Measurements from ENCODE around the gene EIF3B. TPM values are rescaled to one million over a fixed set of nuclear protein-coding genes. Genes with fewer than 3 reads are reported as not detected.

EIF3B gene
- total RNA-seq, 4 donors from 2014 or later: 105 to 155 (median 128) TPM

DNA sequence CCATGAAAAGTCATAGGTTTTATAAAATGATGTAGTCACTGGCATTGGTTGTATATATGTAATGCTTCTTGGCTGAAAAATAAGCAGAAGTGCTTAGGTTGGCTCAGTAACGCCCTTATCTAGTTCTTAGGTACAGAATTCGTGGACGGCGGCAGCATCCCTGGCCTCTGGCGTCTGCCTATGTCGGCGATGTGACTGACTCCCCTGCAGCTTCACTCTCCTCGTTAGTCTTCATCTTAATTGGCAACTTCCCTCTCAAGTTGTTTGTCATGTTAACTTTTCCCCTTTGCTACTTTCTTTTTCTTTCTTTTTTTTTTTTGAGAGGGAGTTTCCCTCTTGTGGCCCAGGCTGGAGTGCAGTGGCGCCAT is 67.3 kb downstream of the EIF3B start:
- intact Hi-C loops (cut with DNase I): no loop called here
- peaks cover 0 to 16% (median 6%) of the 10 kb centered on the region in 4 donors for H3K4me1 ChIP-seq
- peaks cover 0 to 7% (median 0%) of the 10 kb centered on the region in 4 donors for H3K36me3 ChIP-seq
- H3K27ac ChIP-seq (replicated peaks in 1 of 4): no peak overlapping the region
- H3K27me3 ChIP-seq: no peaks in the 10 kb centered on the region
- TF ChIP-seq POLR2A (IDR thresholded peaks at IDR 0.05; ENCODE audit: low read depth) (no peak), POLR2AphosphoS5 (IDR thresholded peaks at IDR 0.05) (no peak), EP300 (IDR thresholded peaks at IDR 0.05) (no peak)
- TF ChIP-seq, protein P1, sequence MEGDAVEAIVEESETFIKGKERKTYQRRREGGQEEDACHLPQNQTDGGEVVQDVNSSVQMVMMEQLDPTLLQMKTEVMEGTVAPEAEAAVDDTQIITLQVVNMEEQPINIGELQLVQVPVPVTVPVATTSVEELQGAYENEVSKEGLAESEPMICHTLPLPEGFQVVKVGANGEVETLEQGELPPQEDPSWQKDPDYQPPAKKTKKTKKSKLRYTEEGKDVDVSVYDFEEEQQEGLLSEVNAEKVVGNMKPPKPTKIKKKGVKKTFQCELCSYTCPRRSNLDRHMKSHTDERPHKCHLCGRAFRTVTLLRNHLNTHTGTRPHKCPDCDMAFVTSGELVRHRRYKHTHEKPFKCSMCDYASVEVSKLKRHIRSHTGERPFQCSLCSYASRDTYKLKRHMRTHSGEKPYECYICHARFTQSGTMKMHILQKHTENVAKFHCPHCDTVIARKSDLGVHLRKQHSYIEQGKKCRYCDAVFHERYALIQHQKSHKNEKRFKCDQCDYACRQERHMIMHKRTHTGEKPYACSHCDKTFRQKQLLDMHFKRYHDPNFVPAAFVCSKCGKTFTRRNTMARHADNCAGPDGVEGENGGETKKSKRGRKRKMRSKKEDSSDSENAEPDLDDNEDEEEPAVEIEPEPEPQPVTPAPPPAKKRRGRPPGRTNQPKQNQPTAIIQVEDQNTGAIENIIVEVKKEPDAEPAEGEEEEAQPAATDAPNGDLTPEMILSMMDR (IDR thresholded peaks at IDR 0.05): no peak
- WGBS: 90% methylated on average over 9 of the region's 9 CpGs
- H3K9me3 ChIP-seq: no peaks in the 10 kb centered on the region
- H3K4me3 ChIP-seq: no peak overlapping the region
- DNase-seq (ENCODE audit: extremely low spot score): no peak

DNA sequence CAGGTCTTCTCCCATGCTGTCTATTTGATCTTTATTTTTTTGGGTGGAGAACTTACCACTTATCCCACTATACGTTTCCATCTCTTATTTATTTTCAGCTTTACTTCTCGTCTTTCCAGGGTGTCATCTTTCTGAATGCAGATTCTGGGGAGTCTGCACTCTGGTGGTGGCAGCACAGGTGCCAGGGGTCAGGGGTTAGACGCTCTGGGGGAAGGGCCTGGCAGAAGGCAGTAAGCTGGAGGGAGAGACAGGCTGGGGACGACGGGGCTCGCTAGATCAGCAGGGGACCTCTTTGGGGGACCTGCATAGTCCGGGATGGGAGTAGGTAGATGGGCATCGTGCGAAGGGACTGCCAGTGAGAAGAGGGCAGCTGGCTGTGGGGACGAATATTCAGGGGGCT is 71.1 kb downstream of the EIF3B start:
- H3K9me3 ChIP-seq: peaks cover 0 to 6% (median 0%) of the 10 kb centered on the region in 4 donors
- H3K4me1 ChIP-seq: no peaks in the 10 kb centered on the region
- H3K27ac ChIP-seq (replicated peaks in 1 of 4): no peak overlapping the region
- intact Hi-C loops (cut with DNase I): no loop called here
- H3K27me3 ChIP-seq: no peaks in the 10 kb centered on the region
- WGBS: 87% methylated on average over 10 of the region's 10 CpGs
- DNase-seq (ENCODE audit: extremely low spot score): no peak
- peaks cover 0 to 7% (median 0%) of the 10 kb centered on the region in 4 donors for H3K36me3 ChIP-seq
- TF ChIP-seq, protein P1 (IDR thresholded peaks at IDR 0.05): no peak
- no peak for TF ChIP-seq POLR2AphosphoS5 (IDR thresholded peaks at IDR 0.05)
- TF ChIP-seq EP300 (IDR thresholded peaks at IDR 0.05): no peak
- TF ChIP-seq POLR2A (IDR thresholded peaks at IDR 0.05; ENCODE audit: low read depth): no peak
- no peak overlapping the region for H3K4me3 ChIP-seq

Small RNA genes lying within 50 kb of the gene (small RNA-seq; reads per million reads assigned to genes)
- gene AC004840.2: 0 reads per million in 3 donors

Other genes starting within 250 kb of the EIF3B start
- gene MAD1L1, start 121.9 kb upstream of the EIF3B start, total RNA-seq: 10 to 100 TPM; 22.2 to 33.1 (median 29.5) TPM
- 10 to 100 TPM; 13.3 to 20.3 (median 16.5) TPM for gene MRM2, start 112.6 kb upstream of the EIF3B start, total RNA-seq
- gene NUDT1, start 112.6 kb upstream of the EIF3B start, total RNA-seq: 10 to 100 TPM; 10.9 to 18.7 (median 18.0) TPM
- 1 to 10 TPM; 6.8 to 9.9 (median 8.7) TPM for gene SNX8, start 40.4 kb upstream of the EIF3B start, total RNA-seq
- gene CHST12, start 48.8 kb downstream of the EIF3B start, total RNA-seq: 10 to 100 TPM in 2 of 4 donors, 1 to 10 TPM in 2; 6.6 to 24.0 (median 14.8) TPM
- not detected for gene GRIFIN, start 121.6 kb downstream of the EIF3B start, total RNA-seq
- 10 to 100 TPM in 1 of 4 donors, 1 to 10 TPM in 3; 6.1 to 10.7 (median 8.3) TPM for gene LFNG, start 164.9 kb downstream of the EIF3B start, total RNA-seq
- gene BRAT1, start 200.7 kb downstream of the EIF3B start, total RNA-seq: 10 to 100 TPM; 22.0 to 43.8 (median 32.7) TPM
- gene IQCE, start 204.2 kb downstream of the EIF3B start, total RNA-seq: 10 to 100 TPM; 13.0 to 22.4 (median 18.0) TPM